ENCODE results near the gene FBXW11.
A peak's percentile ranks its signal among the peaks of the same experiment; 100 is the strongest.

FBXW11 gene

GRCh38 chr5:172010278-172010677 is 3.8 kb upstream of the FBXW11 start:
- DNase-seq: no peak

DNA sequence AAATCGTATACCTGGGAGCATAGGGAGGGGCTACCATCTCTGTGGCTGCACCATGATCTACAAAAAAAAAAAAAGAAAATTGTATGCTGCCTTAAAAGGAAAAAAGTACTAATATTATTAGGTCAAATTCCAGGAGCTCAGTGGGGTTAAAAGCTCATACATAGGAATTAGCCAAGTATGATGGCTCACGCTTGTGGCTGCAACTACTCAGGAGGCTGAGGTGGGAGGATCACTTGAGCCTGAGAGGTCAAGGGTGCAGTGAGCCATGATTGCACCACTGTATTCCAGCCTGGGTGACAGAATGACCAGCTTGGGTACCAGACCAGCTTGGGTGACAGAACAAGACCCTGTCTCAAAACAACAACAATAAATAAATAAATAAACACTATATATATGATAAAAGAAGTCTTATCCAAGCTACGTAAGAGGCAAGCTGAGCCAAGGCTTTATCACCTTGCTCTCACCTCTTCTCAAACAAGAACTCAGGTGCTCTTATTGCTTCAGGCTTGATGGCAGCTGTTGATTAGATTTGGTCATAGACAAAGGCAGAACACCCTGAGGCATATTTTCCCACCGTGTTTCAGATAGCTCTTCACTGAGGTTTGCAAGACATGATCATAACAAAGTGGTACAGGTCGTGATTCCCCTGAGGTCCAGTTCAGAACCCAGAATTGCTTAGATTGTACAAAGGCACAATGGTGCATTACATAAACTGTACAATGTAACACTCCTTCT is 3.3 kb upstream of the FBXW11 start:
- no peak for DNase-seq

DNA sequence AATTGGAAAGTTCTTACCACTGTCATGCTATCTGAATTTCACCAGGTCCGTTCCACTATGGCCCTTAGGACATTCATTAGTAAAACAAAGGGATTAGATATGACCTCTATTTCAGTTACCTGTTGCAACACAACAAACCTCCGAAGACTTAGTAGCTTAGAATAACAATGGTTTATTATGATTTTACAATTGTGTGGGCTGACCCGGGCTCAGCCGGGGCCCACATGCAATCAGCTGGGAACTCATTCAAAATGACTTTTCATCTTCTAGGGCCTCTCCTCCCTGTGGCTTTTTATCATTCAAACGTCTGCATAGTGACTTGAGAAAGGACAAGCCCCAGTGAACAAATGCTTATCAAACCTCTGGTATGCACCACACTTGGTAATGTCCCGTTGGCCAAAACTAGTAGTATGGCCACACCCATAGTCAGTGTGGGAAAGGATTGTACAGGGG is 2.3 kb upstream of the FBXW11 start:
- no peak for DNase-seq

DNA sequence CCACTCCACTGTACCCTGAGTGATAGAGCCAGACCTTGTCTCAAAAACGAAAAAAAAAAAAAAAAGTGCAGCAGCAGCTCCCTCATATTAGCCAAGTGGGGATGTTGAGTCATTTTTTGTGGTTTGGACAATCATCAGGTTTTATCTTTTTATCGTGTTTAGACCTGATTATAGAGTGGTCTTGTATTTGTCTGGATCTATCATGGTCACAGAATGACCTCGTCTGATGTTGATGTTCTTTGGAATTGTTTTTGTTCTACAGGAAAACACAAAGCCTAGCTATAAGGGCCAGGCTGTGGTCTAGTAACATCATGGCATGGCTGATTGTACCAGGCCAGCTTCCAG is 1.6 kb upstream of the FBXW11 start:
- no peak for DNase-seq

GRCh38 chr5:172007175-172008110 is 1.0 kb upstream of the FBXW11 start:
- no peak for DNase-seq

- DNase-seq: peak; percentile 30
These were observed 624 bp downstream of the FBXW11 start for GRCh38 chr5:172005708-172006320.

DNA sequence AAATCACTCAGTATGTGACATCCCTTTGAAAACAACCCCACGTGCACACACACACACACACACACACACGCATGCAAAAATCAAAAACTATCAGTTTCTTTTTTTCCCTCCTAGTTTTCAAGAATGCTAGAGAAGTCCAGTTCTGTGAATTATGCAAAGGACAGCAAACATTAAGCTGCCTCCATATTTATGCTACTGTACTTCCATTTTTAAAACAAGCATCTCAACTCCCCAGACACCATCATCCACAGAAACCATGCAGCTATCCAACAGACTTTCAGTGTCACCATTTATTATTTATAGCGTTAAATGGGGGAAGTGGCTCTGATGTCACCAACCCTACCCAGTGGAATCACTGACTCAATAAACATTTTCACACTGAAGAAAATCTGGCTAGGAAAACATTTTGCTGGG is 1.6 kb downstream of the FBXW11 start:
- no peak for DNase-seq

GRCh38 chr5:172003746-172004145 is 2.7 kb downstream of the FBXW11 start:
- no peak for DNase-seq

DNA sequence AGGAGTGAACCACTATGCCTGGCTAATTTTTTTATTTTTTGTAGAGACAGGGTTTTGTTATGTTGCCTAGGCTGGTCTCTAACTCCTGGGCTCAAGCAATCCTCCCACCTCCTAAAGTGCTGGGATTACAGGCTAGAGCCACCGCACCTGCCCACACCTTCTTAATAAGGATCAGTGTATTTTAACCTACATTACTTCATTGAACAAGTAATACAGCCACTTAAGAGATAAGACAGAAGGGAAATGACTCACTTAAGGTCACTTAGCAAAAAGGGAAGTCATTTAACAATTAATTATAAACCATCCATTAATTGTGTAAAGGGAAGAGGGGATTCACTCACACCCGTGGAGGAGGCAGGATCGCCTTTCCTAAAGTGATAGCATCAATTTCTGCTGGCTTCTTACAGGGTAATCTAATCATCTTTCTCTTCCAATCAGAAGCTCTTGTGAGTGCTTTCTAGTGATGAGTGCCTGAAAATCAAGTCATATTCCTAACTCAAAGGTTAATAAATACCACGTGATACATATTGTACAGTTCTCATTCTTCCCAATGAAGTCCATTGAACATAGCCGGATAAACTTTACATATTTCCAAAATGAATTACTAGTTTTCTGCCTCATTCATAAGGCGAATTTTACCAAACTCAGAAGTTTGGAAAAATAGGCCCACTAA is 3.5 kb downstream of the FBXW11 start:
- no peak for DNase-seq

DNA sequence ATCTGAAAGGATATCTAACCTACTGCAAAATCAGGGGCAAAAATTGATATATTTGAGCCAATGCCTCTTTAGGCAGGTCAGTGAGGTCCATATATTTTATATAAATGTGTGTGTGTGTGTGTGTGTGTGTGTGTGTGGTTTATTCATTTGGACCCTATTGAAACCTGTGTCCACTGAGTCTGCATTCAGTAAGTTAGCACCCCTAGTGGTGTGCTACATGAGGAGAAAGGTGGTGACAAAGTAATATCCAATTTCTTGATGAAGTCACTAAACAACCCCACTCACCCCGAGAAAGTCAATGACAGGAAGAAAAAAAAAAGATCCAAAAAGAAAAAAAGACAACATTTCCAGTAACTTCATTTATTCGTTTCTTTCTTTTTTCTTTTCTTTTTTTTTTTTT is 4.1 kb downstream of the FBXW11 start:
- DNase-seq: no peak

GRCh38 chr5:171999877-172000276 is 6.6 kb downstream of the FBXW11 start:
- DNase-seq: no peak

GRCh38 chr5:171999100-171999499 is 7.3 kb downstream of the FBXW11 start:
- no peak for DNase-seq

GRCh38 chr5:171997011-171997410 is 9.4 kb downstream of the FBXW11 start:
- no peak for DNase-seq

DNA sequence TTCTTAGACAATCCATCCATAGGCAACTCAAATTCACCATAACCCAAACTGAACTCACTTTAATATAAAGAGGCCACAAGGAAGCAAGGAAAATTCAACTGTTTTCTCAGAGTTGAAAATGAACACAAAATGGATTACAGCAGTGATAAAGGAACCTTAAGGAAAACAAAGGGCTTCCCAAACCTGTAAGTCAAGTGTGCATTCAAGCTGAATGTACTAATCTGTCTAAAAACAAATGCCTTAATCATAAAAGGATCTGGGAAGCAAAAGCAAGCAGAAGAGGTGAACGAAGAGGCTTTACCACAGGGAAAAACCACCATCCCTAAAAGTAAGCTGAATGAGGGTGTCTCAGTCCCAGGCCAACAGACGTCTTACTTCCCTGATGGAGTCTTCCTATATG is 13.6 kb downstream of the FBXW11 start:
- no peak for DNase-seq

- no peak for DNase-seq
These were observed 14.1 kb downstream of the FBXW11 start for GRCh38 chr5:171992305-171992704.

DNA sequence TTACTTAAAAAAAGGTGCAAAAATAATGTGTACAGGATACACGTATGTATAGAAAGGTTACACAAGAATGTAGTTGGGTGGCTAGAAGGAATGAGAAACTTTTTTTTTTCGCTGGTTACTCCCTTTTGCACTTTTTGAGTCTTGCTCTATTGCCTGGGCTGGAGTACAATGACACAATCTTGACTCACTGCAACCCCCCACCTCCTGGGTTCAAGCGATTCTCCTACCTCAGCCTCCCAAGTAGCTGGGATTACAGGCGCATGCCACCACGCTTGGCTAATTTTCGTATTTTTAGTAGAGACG is 15.8 kb downstream of the FBXW11 start:
- no peak for DNase-seq

GRCh38 chr5:171989946-171990712 is 16.3 kb downstream of the FBXW11 start:
- DNase-seq: no peak

DNA sequence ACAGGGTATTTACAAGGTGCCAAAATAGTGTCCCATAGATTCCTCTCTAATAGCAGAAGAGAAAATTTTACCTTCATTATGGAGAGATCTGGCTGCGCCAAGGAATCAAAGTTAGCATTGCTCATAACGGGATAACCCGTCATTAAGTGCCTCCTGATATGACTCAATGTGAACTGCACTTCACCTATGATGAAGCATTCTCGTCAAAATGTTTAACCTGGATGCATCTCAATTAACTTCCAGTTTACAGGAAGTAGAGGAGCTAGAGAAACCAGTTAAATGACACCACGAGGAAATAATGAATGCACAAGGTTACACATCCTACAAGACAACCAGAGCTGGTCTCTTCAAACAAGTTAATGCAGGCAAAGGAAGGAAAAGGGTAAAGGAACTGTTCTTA is 17.2 kb downstream of the FBXW11 start:
- no peak for DNase-seq

DNA sequence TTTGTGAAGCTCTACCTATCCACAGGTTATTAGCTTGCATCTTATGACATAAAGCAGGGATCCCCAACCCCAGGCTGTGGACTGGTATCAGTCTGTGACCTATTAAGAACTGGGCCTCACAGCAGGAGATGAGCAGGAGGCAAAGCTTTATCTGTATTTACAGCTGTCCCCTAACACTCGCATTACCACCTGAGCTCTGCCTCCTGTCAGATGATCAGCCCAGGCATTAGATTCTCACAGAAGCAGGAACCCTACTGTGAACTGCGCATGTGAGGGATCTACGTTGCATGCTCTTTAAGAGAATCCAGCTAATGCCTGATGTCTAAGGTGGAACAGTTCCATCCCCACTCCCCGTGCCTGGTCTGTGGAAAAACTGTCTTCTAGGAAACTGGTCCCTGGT is 19.7 kb downstream of the FBXW11 start:
- DNase-seq: no peak

DNA sequence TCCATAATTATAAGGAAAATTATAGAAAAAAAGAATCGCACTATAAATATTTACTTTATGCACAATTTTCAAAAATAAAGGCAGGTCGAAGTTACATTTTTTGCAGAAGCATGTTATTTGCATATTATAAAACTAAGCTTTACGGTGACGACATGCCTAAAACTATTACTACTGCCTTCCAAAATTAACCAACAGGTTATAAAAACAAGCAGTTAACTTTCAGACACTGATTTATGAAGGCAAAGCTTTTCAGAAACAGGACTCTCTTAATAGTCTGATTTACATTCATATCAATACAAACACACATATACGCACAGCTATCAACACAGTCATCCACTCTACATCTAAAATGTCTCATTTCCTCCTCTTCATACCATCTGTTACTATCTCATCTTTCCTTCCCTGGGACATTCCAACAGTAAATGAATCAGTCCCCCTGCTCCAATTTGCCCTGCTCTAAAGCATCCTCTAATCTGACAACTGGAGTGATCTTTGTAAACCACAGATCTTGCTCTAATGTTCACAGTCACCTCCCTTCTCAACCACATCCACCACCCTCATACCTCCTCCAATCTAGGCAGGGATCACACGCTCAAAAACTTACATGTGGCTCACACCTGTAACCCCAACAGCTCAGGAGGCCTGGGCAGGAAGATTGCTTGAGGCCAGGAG is 21.6 kb downstream of the FBXW11 start:
- no peak for DNase-seq

DNA sequence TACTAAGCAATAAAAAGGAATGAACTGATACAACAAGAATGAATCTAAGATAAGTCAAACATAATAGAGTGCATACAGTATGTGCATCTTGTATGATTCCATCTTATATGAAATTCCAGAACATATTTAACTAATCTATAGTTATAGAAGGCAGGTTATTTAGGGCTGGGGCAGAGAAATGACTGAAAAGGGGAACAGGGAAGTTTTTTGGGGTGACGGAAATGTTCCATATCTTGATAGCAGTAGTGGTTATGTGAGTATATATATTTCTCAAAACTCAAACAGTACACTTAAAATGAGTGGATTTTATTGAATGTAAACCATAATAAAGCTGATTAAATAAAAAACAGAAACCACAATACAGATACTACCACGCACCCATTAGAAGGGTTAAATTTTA is 24.6 kb downstream of the FBXW11 start:
- DNase-seq: no peak

- DNase-seq: no peak
These were observed 25.6 kb downstream of the FBXW11 start for GRCh38 chr5:171980792-171981191.

All from stimulated activated CD4-positive, alpha-beta T cell treated with anti-CD3 and anti-CD28 coated beads, Interleukin-12 subunit alpha, Interleukin-12 subunit beta, amount 100 ng/mL, for 4 hours (primary cell).